Measurements from ENCODE around the gene BCCIP. TPM values are rescaled to one million over a fixed set of nuclear protein-coding genes. Genes with fewer than 3 reads are reported as not detected.

Gene BCCIP
- total RNA-seq, 1 experiment from 2014 or later: 102 TPM

- Mint-ChIP-seq H3K36me3 (no peaks in the 10 kb centered on the region), H3K4me1 (no peaks in the 10 kb centered on the region), H3K4me3 (no peak overlapping the region), H3K27ac (no peak overlapping the region), H3K9me3 (peaks cover 12% of the 10 kb centered on the region), H3K27me3 (ENCODE audit: low read depth) (peaks cover 2% of the 10 kb centered on the region; the same call in 1 of the 2 replicates)
- no peak for ATAC-seq
- POLR2A ChIA-PET: no interaction called here
- DNase-seq (ENCODE audit: low spot score): no peak
- no peak for TF ChIP-seq AR (CRISPR knock-in tag; IDR thresholded peaks at IDR 0.05)
- TF ChIP-seq ZNF121 (CRISPR knock-in tag; IDR thresholded peaks at IDR 0.05): no peak
- no peak for TF ChIP-seq ZNF138 (CRISPR knock-in tag; conservative IDR thresholded peaks at IDR 0.05)
- TF ChIP-seq EMX1 (CRISPR knock-in tag; IDR thresholded peaks at IDR 0.05): no peak
- TF ChIP-seq NFYB (CRISPR knock-in tag; conservative IDR thresholded peaks at IDR 0.05; ENCODE audit: low read depth): no peak
- CTCF ChIA-PET: no interaction called here
These were observed 48.7 kb upstream of the BCCIP start for GRCh38 chr10:125774581-125775191.

- POLR2A ChIA-PET: no interaction called here
- peaks cover 2% of the 10 kb centered on the region; the same call in 1 of the 2 replicates for H3K27me3 Mint-ChIP-seq (ENCODE audit: low read depth)
- TF ChIP-seq ZNF416 (CRISPR knock-in tag; IDR thresholded peaks at IDR 0.05): no peak
- no peak for TF ChIP-seq ZNF232 (CRISPR knock-in tag; IDR thresholded peaks at IDR 0.05)
- no peak for TF ChIP-seq ZSCAN18 (CRISPR knock-in tag; IDR thresholded peaks at IDR 0.05)
- no peak for TF ChIP-seq AFF4 (CRISPR knock-in tag; IDR thresholded peaks at IDR 0.05; ENCODE audit: borderline replicate concordance)
- TF ChIP-seq TEAD1 (CRISPR knock-in tag; IDR thresholded peaks at IDR 0.05): no peak
- TF ChIP-seq MYBL2 (CRISPR knock-in tag; IDR thresholded peaks at IDR 0.05): no peak
- TF ChIP-seq MAX (CRISPR knock-in tag; IDR thresholded peaks at IDR 0.05): no peak
- TF ChIP-seq SOX15 (CRISPR knock-in tag; IDR thresholded peaks at IDR 0.05): no peak
- TF ChIP-seq E2F4 (CRISPR knock-in tag; IDR thresholded peaks at IDR 0.05; ENCODE audit: borderline replicate concordance, low read depth): no peak
- TF ChIP-seq ESRRA (CRISPR knock-in tag; IDR thresholded peaks at IDR 0.05; ENCODE audit: borderline replicate concordance): no peak
- no peak for TF ChIP-seq IRF1 (CRISPR knock-in tag; IDR thresholded peaks at IDR 0.05)
- TF ChIP-seq GABPB1 (CRISPR knock-in tag; IDR thresholded peaks at IDR 0.05): no peak
- no peak for TF ChIP-seq NFE2L1 (CRISPR knock-in tag; IDR thresholded peaks at IDR 0.05)
- no peak for TF ChIP-seq SMAD4 (CRISPR knock-in tag; IDR thresholded peaks at IDR 0.05)
- no peak for TF ChIP-seq ZNF532 (CRISPR knock-in tag; IDR thresholded peaks at IDR 0.05; ENCODE audit: borderline replicate concordance)
These were observed 47.7 kb upstream of the BCCIP start, which contains the start of gene MMP21 for GRCh38 chr10:125775491-125776106. Gene MMP21, minus strand, starts transcription at chr10:125775821. Its CDS starts 0 bp downstream, at chr10:125775821.

More at GRCh38 chr10:125775491-125776106, 47.7 kb upstream of the BCCIP start, which contains the start of gene MMP21:
- DNase-seq (ENCODE audit: low spot score) (no peak), ATAC-seq (no peak; the same call in 1 of the 2 replicates)
- CTCF ChIA-PET: no interaction called here
- Mint-ChIP-seq H3K27ac (no peak within 1 kb of the TSS), H3K9me3 (peaks cover 18% of the 10 kb centered on the region), H3K36me3 (no peaks in the 10 kb centered on the region), H3K4me1 (no peaks in the 10 kb centered on the region), H3K4me3 (no peak within 1 kb of the TSS)

Data from WTC11 (cell line).